GM18907 (cell line): Measurements from ENCODE around the gene PELI2.
"Not testable (repeated sequence)": the region's sequence is repeated elsewhere in the genome, so short reads cannot be mapped to it uniquely, and the experiment has no call there.

Experiments
- ATAC-seq: cut with Tn5 transposase; IDR thresholded peaks from one replicate; pipeline ENCODE4 v1.9.1; 2021; ENCODE audit warnings: mild to moderate bottlenecking, moderate library complexity; ENCODE audit not compliant: unreplicated experiment

The PELI2 gene

DNA sequence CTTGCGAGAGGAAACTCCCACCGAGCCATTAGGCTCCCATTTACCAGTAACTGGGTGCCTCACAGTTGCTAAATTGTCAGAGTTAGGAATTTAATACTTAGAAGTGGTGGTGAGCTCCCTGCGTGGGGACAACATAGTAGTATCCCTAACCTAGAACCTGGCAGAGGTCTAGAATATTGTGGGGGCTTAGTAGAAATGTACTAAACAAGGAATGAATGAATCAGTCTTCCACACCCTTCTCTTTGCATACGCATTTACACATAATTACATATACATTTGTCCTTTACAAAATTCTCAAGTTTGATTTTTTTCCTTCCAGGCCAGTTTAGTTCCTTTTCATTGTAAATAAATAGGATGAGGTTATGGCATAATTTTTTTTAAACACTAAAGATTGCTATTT is 24.1 kb downstream of the PELI2 start:
- ATAC-seq = no peak

DNA sequence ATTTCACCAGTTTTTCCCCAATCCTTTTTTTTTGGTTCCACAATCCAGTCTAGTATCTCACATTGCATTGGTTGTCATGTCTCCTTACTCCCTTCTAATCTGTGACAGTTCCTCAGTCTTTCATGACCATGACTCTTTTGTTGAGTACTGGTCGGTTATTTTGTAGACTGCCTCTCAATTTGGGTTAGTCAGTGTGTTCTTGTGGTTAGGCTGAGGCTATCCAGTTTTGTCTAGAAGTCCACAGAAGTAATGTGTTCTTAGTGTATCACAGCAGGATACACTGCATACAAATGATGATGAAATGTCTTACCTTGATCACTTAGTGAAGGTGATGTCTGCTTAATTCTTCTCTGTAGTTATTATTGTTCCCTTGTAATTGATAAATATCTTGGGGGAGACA is 24.8 kb downstream of the PELI2 start:
- no peak for ATAC-seq

DNA sequence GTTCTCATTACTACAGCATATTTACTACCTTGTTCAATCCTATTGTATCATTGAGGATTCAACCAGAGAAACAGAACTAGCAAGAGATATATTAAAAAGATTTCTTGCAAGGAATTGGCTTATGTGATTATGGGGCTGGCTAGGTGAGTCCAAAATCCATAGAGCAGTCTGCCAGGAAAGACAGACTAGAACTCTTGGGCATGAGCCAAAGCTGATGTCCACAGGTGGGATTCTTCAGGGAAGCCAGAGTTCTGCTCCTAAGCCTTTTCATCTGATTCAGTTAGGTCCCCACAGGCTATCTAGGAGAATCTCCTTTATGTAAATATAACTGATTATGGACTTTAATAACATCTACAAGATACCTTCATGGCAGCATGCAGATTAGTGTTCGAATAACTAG is 26.0 kb downstream of the PELI2 start:
- ATAC-seq = no peak

DNA sequence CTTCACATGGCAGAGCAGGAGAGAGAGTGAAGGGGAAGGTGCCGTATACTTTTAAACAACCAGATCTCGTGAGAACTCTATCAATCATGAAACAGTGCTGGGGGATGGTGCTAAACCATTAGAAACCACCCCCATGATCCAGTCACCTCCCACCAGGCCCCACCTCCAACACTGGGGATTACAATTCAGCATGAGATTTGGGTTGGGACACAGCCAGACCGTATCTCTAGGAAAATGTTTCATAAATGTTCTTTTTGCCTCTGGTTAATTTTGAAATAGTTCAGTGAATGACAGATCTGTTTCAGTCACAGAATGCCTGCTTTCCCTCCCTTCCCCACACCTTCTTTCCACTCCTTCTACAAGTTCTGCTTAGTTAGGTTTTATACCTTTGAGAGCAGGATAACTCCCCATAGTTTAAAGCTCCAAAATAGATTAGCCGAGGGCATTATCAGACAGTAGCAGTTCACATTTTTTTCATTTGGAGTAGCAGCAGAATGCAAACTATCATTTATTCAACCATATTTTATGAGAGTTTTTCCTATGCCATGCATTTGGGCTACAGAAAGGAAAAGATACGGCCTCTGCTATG is 27.1 kb downstream of the PELI2 start:
- no peak for ATAC-seq

DNA sequence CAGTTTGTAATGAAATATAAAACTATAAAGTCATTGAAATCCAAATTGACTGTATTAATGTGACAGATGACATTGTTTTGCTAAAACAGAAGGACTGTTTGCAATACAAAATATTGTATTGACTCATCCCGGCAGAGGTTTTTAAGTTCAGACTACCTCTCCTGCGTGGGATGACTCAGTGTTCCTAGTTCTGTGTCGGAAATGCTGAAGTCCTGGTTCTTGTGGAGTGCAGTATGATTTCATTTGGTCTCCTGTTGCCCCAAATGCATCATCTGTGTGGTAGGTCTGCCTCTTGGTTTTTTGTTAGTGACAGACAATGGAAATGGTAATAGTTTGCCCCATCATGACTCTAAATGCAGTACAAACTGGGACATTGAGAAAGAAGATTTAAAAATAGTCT is 27.8 kb downstream of the PELI2 start:
- ATAC-seq = no peak

DNA sequence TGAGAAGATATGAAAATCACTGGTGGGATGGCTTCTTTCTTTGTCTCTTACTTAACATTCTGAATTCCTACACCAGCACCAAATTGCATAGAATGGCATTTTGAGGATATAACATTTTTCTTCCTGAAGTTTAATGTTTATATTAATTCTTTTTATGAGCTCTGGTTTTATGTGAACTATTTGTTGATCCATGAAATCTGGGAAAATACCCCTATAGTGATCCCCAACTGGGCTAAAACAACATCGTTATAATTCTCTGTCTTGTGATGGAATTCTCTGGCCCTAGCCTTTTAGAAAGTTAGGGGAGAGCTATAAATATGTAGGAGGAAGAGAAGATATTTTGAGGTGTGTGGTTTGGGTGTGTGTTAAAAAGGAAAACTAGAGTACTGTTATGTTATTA is 29.2 kb downstream of the PELI2 start:
- ATAC-seq = no peak

DNA sequence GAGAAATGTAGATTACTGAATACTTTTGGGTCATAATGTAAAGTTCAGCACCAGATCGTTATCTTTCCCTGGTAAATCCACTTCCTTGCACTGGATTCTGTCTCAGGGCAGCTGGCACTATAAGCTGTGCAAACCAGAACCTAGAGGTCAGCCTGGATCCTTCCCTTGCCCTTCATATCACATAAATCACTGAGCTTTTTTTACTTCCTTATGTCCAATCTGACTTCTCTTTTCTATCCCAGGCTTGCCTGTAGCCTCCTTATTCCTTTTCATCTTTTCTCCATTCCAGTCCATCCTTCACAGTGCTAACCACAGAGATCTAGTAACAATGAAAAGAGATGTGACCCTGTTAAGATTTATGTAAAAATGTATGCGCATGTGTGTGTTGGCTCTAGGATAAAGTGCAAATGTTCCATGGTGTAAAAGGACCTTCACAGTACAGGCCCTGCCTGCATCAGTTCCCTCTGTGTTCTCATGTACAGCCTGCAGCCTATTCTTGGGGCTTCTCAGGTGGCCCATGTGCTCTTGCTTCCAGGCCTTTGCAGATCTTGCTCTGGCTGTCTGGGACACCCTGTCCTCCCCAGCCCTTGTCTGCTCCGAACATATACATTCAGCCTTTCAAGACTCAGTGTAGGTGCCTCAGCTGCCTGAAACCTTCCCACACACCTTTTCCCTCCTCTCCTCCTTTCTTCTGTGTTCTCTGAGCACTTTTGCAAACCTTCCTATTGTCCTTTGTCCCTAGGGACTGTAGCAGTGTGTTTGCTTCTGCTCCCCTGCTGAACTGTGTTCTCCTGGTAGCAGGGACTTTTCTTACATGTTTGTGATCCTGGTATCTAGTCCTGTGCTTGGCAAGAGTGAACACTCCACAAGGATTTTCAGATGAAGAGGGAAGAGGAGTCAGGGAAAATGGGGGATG is 30.0 kb downstream of the PELI2 start:
- ATAC-seq = no peak

DNA sequence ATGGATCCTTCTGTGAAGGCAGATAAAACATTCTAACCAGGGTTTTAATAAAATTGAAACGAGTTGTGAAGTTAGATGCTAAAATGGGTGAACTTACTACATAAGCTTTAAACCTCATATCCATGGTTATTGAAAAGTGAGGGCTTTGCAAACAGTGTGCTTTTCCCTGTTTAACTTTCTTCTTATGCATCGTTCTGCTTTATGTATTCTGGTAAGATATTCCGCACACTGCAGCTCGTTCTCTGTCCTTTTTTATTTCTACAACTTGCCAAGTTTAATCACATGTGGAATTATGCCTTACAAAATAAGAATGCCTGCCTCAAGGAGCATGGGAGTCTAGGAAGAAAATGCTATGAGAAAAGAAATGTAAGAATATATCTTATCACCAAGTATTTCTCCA is 30.9 kb downstream of the PELI2 start:
- no peak for ATAC-seq

DNA sequence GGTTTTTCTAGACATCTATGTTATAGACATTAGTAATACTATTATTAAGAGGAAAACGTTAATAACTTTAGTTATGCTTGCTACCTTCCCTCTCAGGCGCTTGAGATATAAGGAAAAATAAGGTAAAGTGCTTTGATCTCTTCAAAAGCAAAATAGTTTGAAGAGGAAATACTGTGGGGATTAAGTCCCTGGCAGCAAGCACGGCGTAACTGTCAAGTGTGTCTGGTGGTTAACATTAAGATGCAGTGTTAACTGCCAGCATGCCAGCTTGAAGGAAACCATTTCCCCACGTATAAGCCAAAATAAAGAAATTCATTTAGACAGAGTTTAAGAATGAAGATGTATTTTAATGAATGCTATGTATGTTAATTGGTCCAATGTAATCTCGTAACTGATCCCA is 31.8 kb downstream of the PELI2 start:
- ATAC-seq = no peak

DNA sequence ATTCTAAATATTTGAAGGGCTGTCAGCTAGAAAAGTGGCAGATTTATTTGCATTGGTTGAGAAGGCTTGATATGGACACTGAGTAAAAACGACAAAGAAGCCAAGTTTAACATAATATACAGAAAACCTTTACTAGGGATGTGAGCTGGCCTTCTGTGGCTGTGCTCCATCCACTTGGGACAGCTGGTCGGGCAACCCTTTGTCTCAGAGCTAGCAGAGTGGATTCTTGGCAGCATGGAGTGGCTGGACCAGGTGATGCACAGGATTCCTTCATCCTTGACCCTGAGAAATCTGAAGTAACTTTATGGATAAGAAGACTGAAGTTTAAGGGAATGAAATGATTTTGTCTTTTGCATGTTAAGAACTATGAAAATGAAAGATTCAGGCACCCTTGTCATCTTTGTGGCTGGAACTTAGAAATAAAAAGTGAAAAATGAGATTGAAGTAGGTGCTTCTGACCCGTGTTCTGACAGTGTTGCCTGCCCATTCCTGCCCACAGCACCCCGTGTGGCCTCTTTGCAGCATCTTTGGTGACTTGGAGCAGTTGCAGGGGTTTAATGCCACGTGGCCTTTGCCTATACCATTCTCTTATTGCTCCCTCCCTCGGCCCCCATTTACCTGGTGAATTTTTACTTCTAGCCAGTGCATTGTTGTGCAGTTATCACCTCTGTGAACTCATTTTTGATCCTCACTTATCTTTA is 32.6 kb downstream of the PELI2 start:
- ATAC-seq = no peak

DNA sequence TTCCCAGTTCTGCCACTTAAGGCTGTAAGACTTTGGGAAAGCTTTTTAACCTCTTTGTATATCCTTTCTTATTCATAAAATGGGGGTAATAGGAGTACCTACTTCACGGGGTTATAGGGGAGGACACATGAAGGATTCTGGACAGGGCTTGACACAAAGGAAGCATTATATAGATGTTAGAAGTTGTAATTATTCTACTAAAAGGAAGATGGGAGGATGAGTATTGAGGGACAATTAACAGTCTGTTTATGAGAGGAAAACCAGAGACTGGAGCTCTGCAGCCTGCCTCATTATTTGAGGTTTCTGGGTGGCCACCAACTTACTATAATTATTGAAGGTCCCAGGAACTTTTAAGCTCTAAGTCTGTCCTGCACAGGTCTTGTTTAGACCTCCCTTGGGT is 34.0 kb downstream of the PELI2 start:
- no peak for ATAC-seq

DNA sequence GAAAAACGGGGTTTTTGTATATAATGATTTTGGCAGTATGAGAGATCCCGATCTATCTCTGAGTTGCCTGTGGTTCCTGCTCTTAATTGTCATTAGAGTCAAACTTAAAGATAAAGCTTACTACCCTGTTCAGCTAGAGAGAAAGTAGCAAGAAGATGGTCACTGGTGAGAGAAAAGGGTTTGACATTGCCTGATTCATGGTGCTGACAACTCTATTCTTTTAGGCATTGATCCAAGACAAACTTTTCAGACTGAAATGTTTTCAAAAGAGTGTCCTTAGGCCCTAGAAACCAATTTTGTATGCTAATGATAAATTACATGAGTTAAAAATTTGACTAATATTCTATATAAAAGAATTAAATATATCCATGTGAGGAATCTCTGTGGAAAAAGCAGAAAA is 35.1 kb downstream of the PELI2 start:
- no peak for ATAC-seq

DNA sequence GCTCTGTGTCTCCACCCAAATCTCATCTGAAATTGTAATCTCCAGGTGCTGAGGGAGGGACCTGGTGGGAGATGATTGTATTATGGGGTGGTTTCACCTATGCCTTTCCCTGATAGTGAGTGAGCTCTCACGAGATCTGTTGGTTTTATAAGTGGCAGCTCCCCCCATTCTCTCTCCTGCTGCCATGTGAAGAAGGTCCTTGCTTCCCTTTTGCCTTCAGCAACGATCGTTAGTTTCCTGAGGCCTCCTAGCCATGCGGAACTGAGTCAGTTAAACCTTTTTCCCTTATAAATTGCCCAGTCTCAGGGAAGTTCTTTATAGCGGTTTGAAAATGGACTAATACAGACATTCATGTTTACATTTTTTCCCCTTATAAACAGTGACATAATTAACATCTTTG is 36.1 kb downstream of the PELI2 start:
- ATAC-seq = no peak

DNA sequence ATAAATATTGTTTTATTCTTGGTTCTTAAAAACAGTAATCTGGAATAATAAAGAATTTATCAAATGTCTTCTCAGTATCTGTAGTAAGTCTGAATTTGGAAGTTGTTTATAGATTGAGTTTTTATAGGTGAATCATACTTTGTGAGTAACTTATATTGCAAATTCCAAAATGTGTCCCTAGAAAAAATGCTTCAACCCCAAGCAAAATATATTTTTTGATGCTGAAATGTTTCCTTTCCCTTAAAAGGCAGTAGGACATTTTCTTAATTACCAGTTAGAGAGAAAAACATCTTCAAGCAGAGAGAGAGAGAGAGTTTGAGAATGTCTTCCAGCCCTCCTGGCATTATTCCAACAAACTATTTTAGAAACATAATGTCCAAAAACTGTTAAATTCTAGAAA is 37.9 kb downstream of the PELI2 start:
- no peak for ATAC-seq

DNA sequence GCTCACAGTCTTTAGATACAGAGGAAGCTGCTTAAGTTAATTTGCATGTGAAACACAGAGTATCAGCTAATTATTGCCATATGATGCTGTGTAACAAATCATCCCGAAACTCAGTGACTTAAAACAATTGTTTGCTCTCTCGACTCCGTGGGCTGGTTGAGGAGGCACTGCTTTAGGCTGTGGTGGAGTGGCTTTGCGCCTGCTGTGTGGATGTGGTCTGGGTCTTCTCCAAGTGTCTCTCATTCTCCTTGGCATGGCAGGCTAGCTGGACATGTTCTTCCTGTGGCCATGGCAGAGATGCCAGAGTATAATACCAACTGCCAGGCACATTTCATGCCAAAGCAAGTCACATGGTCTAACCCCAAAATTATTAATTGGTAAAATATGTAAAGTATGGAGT is 40.9 kb downstream of the PELI2 start:
- no peak for ATAC-seq

DNA sequence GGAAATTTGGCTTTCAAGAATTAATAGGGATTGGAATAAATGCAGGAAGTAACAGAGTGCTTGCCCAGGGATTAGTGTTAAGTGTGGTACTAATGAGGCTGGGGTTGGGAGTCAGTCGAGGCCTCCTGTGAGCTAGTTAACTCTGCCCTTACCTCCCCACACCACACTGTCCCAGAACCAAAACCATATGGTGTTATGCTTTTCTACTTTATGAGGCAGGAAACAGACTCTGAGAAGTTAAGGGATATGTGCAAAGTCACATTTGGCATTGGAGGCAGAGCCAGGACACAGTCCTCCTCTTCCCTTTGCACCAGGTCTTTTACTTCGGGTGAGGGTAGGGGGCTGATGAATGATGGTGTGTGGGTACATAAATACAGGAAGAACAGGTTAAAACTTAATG is 41.9 kb downstream of the PELI2 start:
- ATAC-seq = no peak

DNA sequence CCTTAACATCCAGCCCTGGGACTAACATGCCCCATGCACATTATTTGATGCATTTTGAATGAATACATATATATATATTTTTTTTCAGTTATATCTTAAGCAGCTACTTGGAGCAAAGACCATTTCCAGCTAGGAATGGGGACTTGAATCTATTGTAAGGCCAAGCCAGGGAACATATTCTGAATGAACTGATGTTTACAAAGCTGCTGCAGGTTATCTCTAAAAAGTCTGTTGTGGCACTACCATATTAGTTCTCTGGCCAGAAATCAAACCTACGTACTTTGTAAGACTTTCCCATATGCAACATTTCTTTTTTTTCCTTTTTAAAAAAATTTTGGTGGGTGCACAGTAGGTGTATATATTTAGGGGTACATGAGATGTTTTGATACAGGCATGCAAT is 43.4 kb downstream of the PELI2 start:
- no peak for ATAC-seq

DNA sequence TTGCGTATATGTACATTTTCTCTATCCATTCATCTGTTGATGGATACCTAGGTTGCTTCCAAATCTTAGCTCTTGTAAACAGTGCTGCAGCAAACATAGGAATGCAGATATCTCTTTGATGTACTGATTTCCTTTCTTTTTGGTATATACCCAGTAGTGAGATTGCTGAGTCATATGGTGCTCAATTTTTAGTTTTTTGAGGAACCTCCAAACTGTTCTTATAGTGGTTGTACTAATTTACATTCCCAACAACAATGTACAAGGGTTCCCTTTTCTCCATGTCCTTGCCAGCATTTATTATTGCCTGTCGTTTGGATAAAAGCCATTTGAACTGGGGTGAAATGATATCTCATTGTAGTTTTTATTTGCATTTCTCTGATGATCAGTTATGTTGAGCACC is 44.3 kb downstream of the PELI2 start:
- no peak for ATAC-seq

DNA sequence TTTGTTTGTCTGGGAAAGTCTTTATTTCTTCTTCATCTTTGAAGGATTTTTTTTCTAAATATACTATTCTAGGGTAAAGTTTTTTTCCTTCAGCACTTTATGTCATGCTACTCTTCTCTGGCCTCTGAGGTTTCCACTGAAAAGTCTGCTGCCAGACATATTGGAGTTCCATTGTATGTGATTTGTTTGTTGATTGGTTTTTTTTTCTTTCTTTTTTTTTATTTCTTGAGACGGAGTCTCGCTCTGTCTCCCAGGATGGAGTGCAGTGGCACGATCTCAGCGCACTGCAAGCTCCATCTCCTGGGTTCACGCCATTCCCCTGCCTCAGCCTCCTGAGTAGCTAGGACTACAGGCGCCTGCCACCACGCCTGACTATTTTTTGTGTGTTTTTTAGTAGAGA is 48.4 kb downstream of the PELI2 start:
- ATAC-seq = not testable (repeated sequence)

DNA sequence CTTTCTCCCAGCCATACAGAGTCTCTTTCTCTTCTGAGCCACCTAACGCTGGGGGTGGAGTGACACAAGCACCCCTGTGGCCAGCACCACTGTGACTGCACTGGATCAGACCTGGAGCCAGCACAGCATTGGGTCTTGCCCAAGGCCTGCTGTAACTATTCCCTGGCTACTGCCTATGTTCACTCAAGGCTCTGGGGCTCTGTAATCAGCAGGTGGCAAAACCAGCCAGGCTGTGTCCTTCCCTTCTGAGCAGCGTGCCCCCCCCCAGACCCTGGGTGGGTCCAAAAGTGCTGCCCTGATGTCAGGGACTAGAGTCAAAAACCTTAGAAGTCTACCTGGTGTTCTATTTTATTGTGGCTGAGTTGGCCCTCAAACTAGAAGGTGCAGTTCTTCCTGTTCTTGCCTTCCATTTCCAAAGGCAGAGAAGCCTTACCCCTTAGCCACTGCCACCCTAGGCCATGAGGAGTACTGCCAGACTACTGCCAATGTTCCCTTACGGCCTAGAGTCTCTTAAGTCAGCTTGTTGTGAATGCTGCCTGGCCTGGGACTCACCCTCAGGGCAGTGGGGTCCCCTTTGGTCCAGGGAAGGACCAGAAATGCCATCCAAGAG is 49.9 kb downstream of the PELI2 start:
- no peak for ATAC-seq

DNA sequence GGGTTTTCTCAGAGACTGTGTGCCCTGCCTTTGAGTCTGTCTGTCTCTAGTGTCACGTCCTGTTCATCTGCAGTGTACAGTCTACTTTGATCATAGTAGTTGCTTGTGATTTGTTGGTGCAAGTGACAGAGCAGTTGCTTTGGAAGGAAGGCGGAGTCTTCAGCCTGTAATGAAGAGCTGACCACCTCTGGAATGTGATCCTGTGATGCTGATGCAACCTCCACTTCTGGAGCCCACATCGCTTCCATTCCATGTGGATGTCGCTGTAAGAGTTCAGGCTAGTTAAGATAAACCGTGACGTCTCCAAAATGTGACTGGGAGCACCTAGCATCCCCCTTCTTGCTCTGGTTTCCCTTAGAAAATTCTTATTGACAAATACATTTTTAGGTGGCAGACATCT is 51.8 kb downstream of the PELI2 start:
- no peak for ATAC-seq
